ENCODE measurements around the gene DCP2. TPM values are rescaled to one million over a fixed set of nuclear protein-coding genes. Genes with fewer than 3 reads are reported as not detected.

The DCP2 gene
- total RNA-seq (2022; extraction: Qiagen RNA extraction) = 8.1 to 13.1 TPM (median 9.8 TPM) in 5 replicates

DNA sequence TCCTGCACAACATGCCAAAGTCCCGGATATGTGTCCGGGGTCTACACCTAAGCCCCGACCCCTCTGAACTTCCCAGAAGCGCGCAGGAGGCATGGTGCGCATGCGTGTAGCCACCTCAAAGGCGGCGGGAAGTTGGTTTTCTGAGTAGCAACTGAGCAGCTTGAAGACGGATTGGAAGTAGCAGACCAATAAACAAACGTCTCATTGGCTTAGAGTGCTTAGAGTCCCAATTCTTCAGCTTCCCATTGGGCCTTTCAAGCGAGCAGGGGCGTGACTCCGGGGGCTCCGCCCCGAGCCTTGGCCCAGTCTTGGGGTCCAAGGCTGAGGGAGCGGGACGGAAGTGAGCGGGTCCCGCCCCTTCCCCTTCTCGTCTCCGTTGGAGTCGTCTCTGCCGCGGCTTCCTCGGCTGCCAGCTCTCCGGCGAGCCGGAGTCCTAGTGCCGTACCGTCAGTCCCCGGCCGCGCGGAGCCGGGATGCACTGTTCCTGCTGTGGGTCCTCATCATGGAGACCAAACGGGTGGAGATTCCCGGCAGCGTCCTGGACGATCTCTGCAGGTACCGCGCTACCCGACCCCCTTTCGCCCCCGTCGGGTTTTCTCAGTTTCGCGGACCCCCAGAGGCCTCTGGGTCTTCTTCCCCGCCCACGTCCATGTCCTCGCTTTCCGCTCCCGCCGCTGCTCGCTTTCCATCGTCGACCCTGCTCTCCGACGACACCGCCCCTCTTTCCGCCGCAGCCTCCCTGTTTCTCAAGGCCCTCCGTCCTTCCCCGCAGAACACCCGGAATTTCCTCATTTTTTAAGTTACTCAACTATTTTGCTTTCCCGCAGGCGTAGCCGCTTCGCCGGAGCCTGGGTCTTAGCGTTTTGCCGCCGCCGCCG lies at the start of gene DCP2:
Gene DCP2, plus strand, starts transcription at position 367 of the 878 bp plus-strand sequence. Its CDS starts 136 bp downstream, at position 503.

Other genes starting within 250 kb of the DCP2 start
- 6.1 to 11.2 TPM (median 8.5 TPM) in 5 replicates for gene APC, start 238.9 kb upstream of the DCP2 start, total RNA-seq (2022; extraction: Qiagen RNA extraction)
- 71.3 to 85.3 TPM (median 75.9 TPM) in 5 replicates for gene SRP19, start 115.5 kb upstream of the DCP2 start, total RNA-seq (2022; extraction: Qiagen RNA extraction)
- gene REEP5, start 54.6 kb upstream of the DCP2 start, total RNA-seq (2022; extraction: Qiagen RNA extraction) = 125 to 151 TPM (median 140 TPM) in 5 replicates

All from A549 treated with AZD2906 at 1 μM for 4 hours (cell line).